DOHH2 (cell line): ENCODE results near the gene RPL36.

Experiments
- H3F3A ChIP-seq: fragments of 200-600 bp; sonication (generic), shearing (Covaris generic); 2 replicates; pipeline ENCODE4 v1.6.0; 2016; ENCODE audit warnings: antibody characterized with exemption, mild to moderate bottlenecking; ENCODE audit not compliant: control insufficient read depth, insufficient read depth
- H3K27ac ChIP-seq: fragments of 200-600 bp; sonication (generic); 2 replicates; pipeline ENCODE4 v1.5.1; 2014; ENCODE audit warnings: low read depth, mild to moderate bottlenecking, low read length, moderate library complexity
- H3K27me3 ChIP-seq: fragments of 200-600 bp; sonication (generic); 2 replicates; pipeline ENCODE4 v1.6.1; 2014; ENCODE audit warnings: mild to moderate bottlenecking, low read length, mixed read lengths; ENCODE audit not compliant: control insufficient read depth
- H3K36me3 ChIP-seq: fragments of 200-600 bp; sonication (generic); 2 replicates; pipeline ENCODE4 v1.6.1; 2014; ENCODE audit warnings: mild to moderate bottlenecking, low read length, moderate library complexity, mixed read lengths; ENCODE audit not compliant: control insufficient read depth
- H3K4me1 ChIP-seq: fragments of 200-600 bp; sonication (generic); 2 replicates; pipeline ENCODE4 v1.6.1; 2014; ENCODE audit warnings: mild to moderate bottlenecking, low read length, mixed read lengths; ENCODE audit not compliant: control insufficient read depth
- H3K4me2 ChIP-seq: fragments of 200-600 bp; sonication (generic); 2 replicates; pipeline ENCODE4 v1.6.0; 2014; ENCODE audit warnings: mild to moderate bottlenecking, low read length, moderate library complexity
- H3K4me3 ChIP-seq: fragments of 200-600 bp; sonication (generic); 2 replicates; pipeline ENCODE4 v1.5.1; 2014; ENCODE audit warnings: mild to moderate bottlenecking, low read length, mixed read lengths
- H3K79me2 ChIP-seq: fragments of 200-600 bp; sonication (generic); 2 replicates; pipeline ENCODE4 v1.6.1; 2014; ENCODE audit warnings: mild to moderate bottlenecking, low read length, mixed read lengths; ENCODE audit not compliant: control insufficient read depth
- H3K9me2 ChIP-seq: fragments of 200-600 bp; sonication (generic); replicated peaks from 2 replicates; pipeline ENCODE4 v1.6.1; 2014; ENCODE audit warnings: mild to moderate bottlenecking, low read length, mixed read lengths; ENCODE audit not compliant: control insufficient read depth
- H3K9me3 ChIP-seq: fragments of 200-600 bp; sonication (generic); 2 replicates; pipeline ENCODE4 v1.6.1; 2014; ENCODE audit warnings: antibody characterized with exemption, low read length, mixed read lengths; ENCODE audit not compliant: control insufficient read depth, insufficient read depth
- H4K20me1 ChIP-seq: fragments of 200-600 bp; sonication (generic); 2 replicates; pipeline ENCODE4 v1.6.0; 2014; ENCODE audit warnings: low read depth, mild to moderate bottlenecking, antibody characterized with exemption, low read length, moderate library complexity; ENCODE audit not compliant: control insufficient read depth, insufficient read depth
- EZH2phosphoT487 ChIP-seq: fragments of 200-600 bp; sonication (generic); IDR thresholded peaks from 2 replicates; pipeline ENCODE4 v1.6.1; 2017; ENCODE audit warnings: borderline replicate concordance, mild to moderate bottlenecking, antibody characterized with exemption, low read length, moderate library complexity, mixed read lengths
- TF ChIP-seq, protein P1 (sequence below): fragments of 200-600 bp; sonication (generic); IDR thresholded peaks from one replicate; pipeline ENCODE4 v1.5.1; 2014; ENCODE audit warnings: antibody characterized with exemption, mild to moderate bottlenecking, low read depth, low read length; ENCODE audit not compliant: poor library complexity, severe bottlenecking

RPL36 gene

GRCh38 chr19:5671600-5671999, 18.5 kb upstream of the RPL36 start:
- Histone ChIP-seq H3K27ac (no peak overlapping the region), H3K79me2 (no peaks in the 10 kb centered on the region), H3F3A (no peaks in the 10 kb centered on the region), H4K20me1 (no peaks in the 10 kb centered on the region), H3K4me3 (no peak overlapping the region), H3K4me1 (no peaks in the 10 kb centered on the region), H3K9me2 (no peaks in the 10 kb centered on the region), H3K4me2 (no peak overlapping the region), H3K36me3 (peaks cover 50% of the 10 kb centered on the region), H3K9me3 (no peaks in the 10 kb centered on the region), H3K27me3 (no peaks in the 10 kb centered on the region)
- TF ChIP-seq, protein P1, sequence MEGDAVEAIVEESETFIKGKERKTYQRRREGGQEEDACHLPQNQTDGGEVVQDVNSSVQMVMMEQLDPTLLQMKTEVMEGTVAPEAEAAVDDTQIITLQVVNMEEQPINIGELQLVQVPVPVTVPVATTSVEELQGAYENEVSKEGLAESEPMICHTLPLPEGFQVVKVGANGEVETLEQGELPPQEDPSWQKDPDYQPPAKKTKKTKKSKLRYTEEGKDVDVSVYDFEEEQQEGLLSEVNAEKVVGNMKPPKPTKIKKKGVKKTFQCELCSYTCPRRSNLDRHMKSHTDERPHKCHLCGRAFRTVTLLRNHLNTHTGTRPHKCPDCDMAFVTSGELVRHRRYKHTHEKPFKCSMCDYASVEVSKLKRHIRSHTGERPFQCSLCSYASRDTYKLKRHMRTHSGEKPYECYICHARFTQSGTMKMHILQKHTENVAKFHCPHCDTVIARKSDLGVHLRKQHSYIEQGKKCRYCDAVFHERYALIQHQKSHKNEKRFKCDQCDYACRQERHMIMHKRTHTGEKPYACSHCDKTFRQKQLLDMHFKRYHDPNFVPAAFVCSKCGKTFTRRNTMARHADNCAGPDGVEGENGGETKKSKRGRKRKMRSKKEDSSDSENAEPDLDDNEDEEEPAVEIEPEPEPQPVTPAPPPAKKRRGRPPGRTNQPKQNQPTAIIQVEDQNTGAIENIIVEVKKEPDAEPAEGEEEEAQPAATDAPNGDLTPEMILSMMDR = no peak
- TF ChIP-seq EZH2phosphoT487 = no peak

GRCh38 chr19:5672708-5673459, 17.2 kb upstream of the RPL36 start:
- H3K36me3 ChIP-seq = peaks cover 39% of the 10 kb centered on the region
- no peaks in the 10 kb centered on the region for H3K27me3 ChIP-seq
- H3F3A ChIP-seq = no peaks in the 10 kb centered on the region
- no peaks in the 10 kb centered on the region for H3K9me3 ChIP-seq
- H3K4me3 ChIP-seq = no peak overlapping the region
- no peak overlapping the region for H3K4me2 ChIP-seq
- TF ChIP-seq EZH2phosphoT487 = no peak
- TF ChIP-seq, protein P1 = no peak
- no peaks in the 10 kb centered on the region for H3K9me2 ChIP-seq
- no peak overlapping the region for H3K27ac ChIP-seq
- no peaks in the 10 kb centered on the region for H3K79me2 ChIP-seq
- H3K4me1 ChIP-seq = no peaks in the 10 kb centered on the region
- no peaks in the 10 kb centered on the region for H4K20me1 ChIP-seq

GRCh38 chr19:5673752-5674151, 16.3 kb upstream of the RPL36 start:
- Histone ChIP-seq H3K27me3 (no peaks in the 10 kb centered on the region), H3K36me3 (peaks cover 33% of the 10 kb centered on the region), H3F3A (no peaks in the 10 kb centered on the region), H3K9me2 (no peaks in the 10 kb centered on the region), H3K9me3 (no peaks in the 10 kb centered on the region), H3K4me1 (no peaks in the 10 kb centered on the region), H3K4me3 (no peak overlapping the region), H3K4me2 (no peak overlapping the region), H3K79me2 (no peaks in the 10 kb centered on the region), H4K20me1 (no peaks in the 10 kb centered on the region), H3K27ac (no peak overlapping the region)
- TF ChIP-seq EZH2phosphoT487 = no peak
- TF ChIP-seq, protein P1 = no peak
